Keratinocyte (primary cell): Measurements from ENCODE around the gene SRP14. TPM values are rescaled to one million over a fixed set of nuclear protein-coding genes. Genes with fewer than 3 reads are reported as not detected.
A peak's percentile ranks its signal among the peaks of the same experiment; 100 is the strongest.

ENCODE experiments used
- DNase-seq: peaks from one replicate; pipeline ENCODE4 v3.0.0-alpha.2; 2011; ENCODE audit warnings: low read depth, missing footprints, low spot score
- FAIRE-seq: peaks from 2 replicates; lab custom pipeline; 2011; peaks lifted over from hg19 to GRCh38; lab: Jason Lieb, UNC
- H2AFZ ChIP-seq: 2 replicates; pipeline ENCODE4 v1.6.0; 2012; ENCODE audit warnings: low read length, control low read depth, inconsistent platforms; ENCODE audit not compliant: control insufficient read depth
- H3K27ac ChIP-seq: 2 replicates; pipeline ENCODE4 v1.5.1; 2011; ENCODE audit warnings: low read length; ENCODE audit not compliant: control insufficient read depth, insufficient read depth
- H3K27me3 ChIP-seq: 3 replicates; pipeline ENCODE4 v1.6.0; 2011; ENCODE audit warnings: low read length; ENCODE audit not compliant: control insufficient read depth, insufficient read depth; ENCODE audit errors: extremely low read depth
- H3K36me3 ChIP-seq, 2 experiments: 2 replicates in 1 of 2; 3 replicates in 1 of 2; pipeline ENCODE4 v1.5.1; 2011; ENCODE audit warnings: low read length in 2 of 2, mild to moderate bottlenecking in 1 of 2; ENCODE audit not compliant: control insufficient read depth in 2 of 2, insufficient read depth in 2 of 2; ENCODE audit errors: extremely low read depth in 1 of 2
- H3K4me1 ChIP-seq: 3 replicates; pipeline ENCODE4 v1.5.1; 2011; ENCODE audit warnings: low read length; ENCODE audit not compliant: control insufficient read depth, insufficient read depth; ENCODE audit errors: extremely low read depth
- H3K4me2 ChIP-seq: 3 replicates; pipeline ENCODE4 v1.6.0; 2011; ENCODE audit warnings: low read depth, low read length; ENCODE audit not compliant: control insufficient read depth, insufficient read depth; ENCODE audit errors: extremely low read depth
- H3K4me3 ChIP-seq, 3 experiments: fragments of 200-600 bp in 1 of 3; sonication (generic) in 1 of 3; 2 replicates in 2 of 3; 3 replicates in 1 of 3; pipeline ENCODE4 v1.5.1; 2011 to 2016; ENCODE audit warnings: low read length in 3 of 3, mild to moderate bottlenecking in 3 of 3, control low read depth in 2 of 3, inconsistent platforms in 1 of 3, low read depth in 1 of 3, mixed read lengths in 1 of 3, mixed run types in 1 of 3, moderate library complexity in 1 of 3; ENCODE audit not compliant: control insufficient read depth in 2 of 3, insufficient read depth in 2 of 3; ENCODE audit errors: extremely low read depth in 1 of 3
- H3K79me2 ChIP-seq: 2 replicates; pipeline ENCODE4 v1.6.0; 2012; ENCODE audit warnings: low read length; ENCODE audit not compliant: control insufficient read depth, insufficient read depth
- H3K9ac ChIP-seq: 3 replicates; pipeline ENCODE4 v1.6.0; 2011; ENCODE audit warnings: low read length; ENCODE audit not compliant: control insufficient read depth, insufficient read depth; ENCODE audit errors: extremely low read depth
- H3K9me1 ChIP-seq: 3 replicates; pipeline ENCODE4 v1.6.0; 2011; ENCODE audit warnings: low read length; ENCODE audit not compliant: control insufficient read depth, insufficient read depth; ENCODE audit errors: extremely low read depth
- H3K9me3 ChIP-seq: 2 replicates; pipeline ENCODE4 v1.5.1; 2012; ENCODE audit warnings: low read depth, low read length; ENCODE audit not compliant: control insufficient read depth
- H4K20me1 ChIP-seq: 3 replicates; pipeline ENCODE4 v1.6.0; 2011; ENCODE audit warnings: low read length; ENCODE audit not compliant: control insufficient read depth, insufficient read depth; ENCODE audit errors: extremely low read depth
- CTCF ChIP-seq, 3 experiments: IDR thresholded peaks in 1 of 3; conservative IDR thresholded peaks in 1 of 3; optimal IDR thresholded peaks in 1 of 3; 2 replicates in 2 of 3; 3 replicates in 1 of 3; pipeline versions ENCODE3 to v1.5.1; 2011; ENCODE audit warnings: low read length in 3 of 3, mild to moderate bottlenecking in 3 of 3, moderate library complexity in 2 of 3, control low read depth in 1 of 3, inconsistent platforms in 1 of 3; ENCODE audit not compliant: insufficient read depth in 2 of 3; ENCODE audit errors: extremely low read depth in 1 of 3
- EZH2 ChIP-seq: IDR thresholded peaks from one replicate; pipeline ENCODE4 v1.6.1; 2012; ENCODE audit warnings: inconsistent platforms, mild to moderate bottlenecking, low read length, moderate library complexity
- dilution Hi-C: fragments of 300-500 bp; cut with MboI; formaldehyde crosslinking; loops from one replicate; pipeline ENCODE4 v1.7.0; 2020; ENCODE audit warnings: low sequenced_read_pairs; ENCODE audit not compliant: extremely low pct_ligation_motif_present
- polyA plus RNA-seq, 5 experiments: library from polyadenylated mRNA; depleted of rRNA in 3 of 5; stranded (reverse) in 3 of 5; stranded (forward) in 1 of 5; unstranded in 1 of 5; fragments of >200 nt; gene quantifications; 1 replicate in 1 of 5; 2 replicates in 3 of 5; 3 replicates in 1 of 5; pipeline versions ENCODE4 v1.2.1 to v1.2.3, GENCODE V29; 2011 to 2012; ENCODE audit warnings: missing spikeins in 2 of 5, low read depth in 1 of 5, low replicate concordance in 1 of 5

SRP14 gene
- polyA plus RNA-seq, 1 donor (not counting 4 experiments of a cell fraction or from before 2014, with no cell fraction given): 407 TPM

DNA sequence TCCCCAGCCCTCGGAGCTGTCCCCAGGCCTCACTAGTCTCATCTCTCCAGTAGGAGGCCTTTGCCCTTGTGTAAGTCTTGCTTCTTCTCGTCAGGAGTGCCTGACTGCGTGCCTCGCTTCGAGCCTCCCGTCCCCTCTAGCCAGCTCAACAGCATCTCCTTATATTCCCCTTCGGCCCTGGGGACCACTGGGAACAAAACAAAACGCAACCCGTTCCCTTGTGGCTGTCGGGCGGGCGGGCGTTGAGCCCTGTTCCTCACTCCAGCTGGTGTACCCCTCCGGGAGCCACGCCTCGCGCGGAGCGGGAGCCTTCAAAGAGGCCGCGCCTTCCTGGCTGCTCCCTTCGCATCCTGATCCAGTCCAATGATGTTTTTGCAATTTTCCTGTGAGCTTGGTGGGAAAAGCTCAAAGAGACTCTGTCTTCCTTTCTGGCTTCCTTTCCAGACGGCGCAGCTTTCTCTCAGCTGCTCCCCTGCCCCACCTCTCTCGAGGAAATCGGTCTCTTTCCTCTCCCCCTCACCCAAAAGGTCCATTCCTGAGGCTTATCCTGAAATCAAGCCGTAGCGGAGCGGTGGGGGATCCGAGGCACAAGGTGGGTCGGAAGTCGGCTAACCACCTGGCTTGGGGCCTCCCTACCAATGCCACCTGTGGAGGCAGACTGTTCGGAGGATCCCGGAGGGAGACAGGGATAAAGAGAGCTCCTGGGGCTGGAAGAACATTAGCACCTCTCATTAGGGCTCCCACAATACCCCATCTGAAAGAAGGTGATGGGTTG is 33.4 kb upstream of the SRP14 start:
- H3K4me2 ChIP-seq: peak overlapping the region; percentile 63
- dilution Hi-C loops: no loop called here
- no peak for TF ChIP-seq CTCF (optimal IDR thresholded peaks at IDR 0.05 in 1 of 3, IDR thresholded peaks at IDR 0.05 in 1 of 3, conservative IDR thresholded peaks at IDR 0.05 in 1 of 3; ENCODE audit: extremely low read depth in 1 of 3, insufficient read depth in 2 of 3, low read length in 3 of 3)
- no peak for TF ChIP-seq EZH2
- H2AFZ ChIP-seq: peak overlapping the region; percentile 58
- no peaks in the 10 kb centered on the region for H3K9me3 ChIP-seq
- no peaks in the 10 kb centered on the region for H3K79me2 ChIP-seq
- no peaks in the 10 kb centered on the region for H4K20me1 ChIP-seq
- peaks cover 4% of the 10 kb centered on the region for H3K4me1 ChIP-seq
- peaks cover 8% of the 10 kb centered on the region for H3K27me3 ChIP-seq
- no peak overlapping the region for H3K27ac ChIP-seq
- H3K9me1 ChIP-seq: no peaks in the 10 kb centered on the region
- no peaks in the 10 kb centered on the region for H3K36me3 ChIP-seq
- H3K4me3 ChIP-seq: peak overlapping the region in 1 of 3 experiments; percentile 41
- DNase-seq (no peak), FAIRE-seq (no peak)
- no peak overlapping the region for H3K9ac ChIP-seq

- Histone ChIP-seq H3K9me1 (no peaks in the 10 kb centered on the region), H3K9ac (no peak overlapping the region), H3K9me3 (no peaks in the 10 kb centered on the region), H2AFZ (no peak overlapping the region), H3K36me3 (no peaks in the 10 kb centered on the region), H3K27me3 (peaks cover 8% of the 10 kb centered on the region), H3K4me1 (peaks cover 5% of the 10 kb centered on the region), H3K79me2 (no peaks in the 10 kb centered on the region), H3K4me2 (no peak overlapping the region), H4K20me1 (no peaks in the 10 kb centered on the region), H3K27ac (no peak overlapping the region), H3K4me3 (no peak overlapping the region)
- DNase-seq (no peak), FAIRE-seq (no peak)
- dilution Hi-C loops: no loop called here
- TF ChIP-seq EZH2 (no peak), CTCF (optimal IDR thresholded peaks at IDR 0.05 in 1 of 3, IDR thresholded peaks at IDR 0.05 in 1 of 3, conservative IDR thresholded peaks at IDR 0.05 in 1 of 3; ENCODE audit: extremely low read depth in 1 of 3, insufficient read depth in 2 of 3, low read length in 3 of 3) (no peak)
These were observed 31.7 kb upstream of the SRP14 start for GRCh38 chr15:40070608-40071218.
